ENCODE data around the gene NUP62CL. TPM values are rescaled to one million over a fixed set of nuclear protein-coding genes. Genes with fewer than 3 reads are reported as not detected.

The NUP62CL gene
- total and polyA plus RNA-seq, 2 of the 13 experiments (the other 11 are each of a cell fraction or from before 2014, with no cell fraction given), result 4.2 to 5.8 TPM

Small RNA genes within 50 kb of the gene (small RNA-seq; reads per million reads assigned to genes)
- gene RF00019 (ENCODE audit: insufficient read depth in 2 of 3, insufficient read length in 3 of 3, low read depth in 2 of 3, low replicate concordance in 1 of 3), result 0 reads per million in 3 experiments

Other genes with a start within 250 kb of the NUP62CL start
- 17.6 and 24.5 TPM in 2 replicates for gene MORC4, start 206.2 kb downstream of the NUP62CL start, total RNA-seq (2016; rRNA removed; fragmentation: Illumina TruSeq; extraction: Trizol)
- 5.4 and 7.3 TPM in 2 replicates for gene MORC4, start 206.2 kb downstream of the NUP62CL start, polyA plus RNA-seq (2011; rRNA removed)
- gene RBM41, start 87.6 kb downstream of the NUP62CL start, total RNA-seq (2016; rRNA removed; fragmentation: Illumina TruSeq; extraction: Trizol), result 15.4 and 21.0 TPM in 2 replicates
- 5.4 and 6.5 TPM in 2 replicates for gene RBM41, start 87.6 kb downstream of the NUP62CL start, polyA plus RNA-seq (2011; rRNA removed)
- gene DNAAF6, start 178 bp upstream of the NUP62CL start, total RNA-seq (2016; rRNA removed; fragmentation: Illumina TruSeq; extraction: Trizol), result not detected in 2 replicates
- not detected in 2 replicates for gene DNAAF6, start 178 bp upstream of the NUP62CL start, polyA plus RNA-seq (2011; rRNA removed)
- gene FRMPD3, start 243.2 kb upstream of the NUP62CL start, total RNA-seq (2016; rRNA removed; fragmentation: Illumina TruSeq; extraction: Trizol), result not detected in 2 replicates
- not detected in 2 replicates for gene FRMPD3, start 243.2 kb upstream of the NUP62CL start, polyA plus RNA-seq (2011; rRNA removed)

All from HepG2 (cell line).